Smooth muscle cell (in vitro differentiated cells): ENCODE results near the gene CLPSL2. TPM values are rescaled to one million over a fixed set of nuclear protein-coding genes. Genes with fewer than 3 reads are reported as not detected.
A peak's percentile ranks its signal among the peaks of the same experiment; 100 is the strongest.
"Not testable (repeated sequence)": the region's sequence is repeated elsewhere in the genome, so short reads cannot be mapped to it uniquely, and the experiment has no call there.

Source experiments
- DNase-seq: peaks from one replicate; lab custom pipeline; 2025; ENCODE audit not compliant: unreplicated experiment; lab: John Stamatoyannopoulos, UW
- H2AFZ ChIP-seq: fragments of 200-600 bp; sonication (generic); 2 replicates; pipeline ENCODE4 v1.6.0; 2016; ENCODE audit warnings: antibody characterized with exemption, low read depth, mild to moderate bottlenecking
- H3F3A ChIP-seq: fragments of 200-600 bp; sonication (generic); 2 replicates; pipeline ENCODE4 v1.6.0; 2017; ENCODE audit warnings: antibody characterized with exemption, low read depth
- H3K27ac ChIP-seq: fragments of 200-600 bp; sonication (generic); 2 replicates; pipeline ENCODE4 v1.5.1; 2016; ENCODE audit warnings: low read depth, mild to moderate bottlenecking
- H3K27me3 ChIP-seq: fragments of 200-600 bp; sonication (generic); 2 replicates; pipeline ENCODE4 v1.6.1; 2016; ENCODE audit warnings: low read depth, mild to moderate bottlenecking
- H3K36me3 ChIP-seq: fragments of 200-600 bp; sonication (generic); 2 replicates; pipeline ENCODE4 v1.5.1; 2016; ENCODE audit warnings: low read depth
- H3K4me1 ChIP-seq: fragments of 200-600 bp; sonication (generic); 2 replicates; pipeline ENCODE4 v1.5.1; 2016; ENCODE audit warnings: low read depth
- H3K4me2 ChIP-seq: fragments of 200-600 bp; sonication (generic); 2 replicates; pipeline ENCODE4 v1.6.0; 2016; ENCODE audit warnings: mild to moderate bottlenecking
- H3K4me3 ChIP-seq: fragments of 200-600 bp; sonication (generic); 2 replicates; pipeline ENCODE4 v1.5.1; 2016; ENCODE audit warnings: mild to moderate bottlenecking
- H3K79me2 ChIP-seq: fragments of 200-600 bp; sonication (generic); 2 replicates; pipeline ENCODE4 v1.6.0; 2016; ENCODE audit warnings: low read depth, mild to moderate bottlenecking
- H3K9ac ChIP-seq: fragments of 200-600 bp; sonication (generic); 2 replicates; pipeline ENCODE4 v1.6.0; 2016; ENCODE audit warnings: low read depth
- H3K9me3 ChIP-seq: fragments of 200-600 bp; sonication (generic); replicated peaks from 2 replicates; pipeline ENCODE4 v1.5.1; 2016; ENCODE audit warnings: low read depth
- H4K20me1 ChIP-seq: fragments of 200-600 bp; sonication (generic); 2 replicates; pipeline ENCODE4 v1.6.0; 2016; ENCODE audit warnings: low read depth
- CTCF ChIP-seq: fragments of 200-600 bp; sonication (generic); IDR thresholded peaks from 2 replicates; pipeline ENCODE4 v1.5.1; 2017; ENCODE audit warnings: borderline replicate concordance, mild to moderate bottlenecking, antibody characterized with exemption; ENCODE audit not compliant: insufficient read depth, poor library complexity, severe bottlenecking
- WGBS: methylation state at CpG from one replicate; pipeline ENCODE4 v1.1.7; 2016; ENCODE audit warnings: low lambda C conversion rate; 5-methylcytosine and 5-hydroxymethylcytosine counted together
- polyA plus RNA-seq: library from polyadenylated mRNA; unstranded; fragments of >200 nt; fragmentation: Nextera tagmentation; extraction: Ambion mirVana; gene quantifications from 2 replicates; pipeline ENCODE4 v1.2.1, GENCODE V29; 2016
- total RNA-seq: library from RNA; depleted of rRNA; stranded (reverse); fragments of >200 nt; gene quantifications from 2 replicates; pipeline ENCODE4 v1.2.3, GENCODE V29; 2014

The CLPSL2 gene
- total and polyA plus RNA-seq, 2 experiments from 2014 or later = 2.0 TPM; not detected in 1

GRCh38 chr6:35731414-35731735, 45.0 kb upstream of the CLPSL2 start:
- Histone ChIP-seq H3K27ac (peak overlapping the region; percentile 70), H3K9ac (peak overlapping the region; percentile 80), H4K20me1 (no peaks in the 10 kb centered on the region), H3K27me3 (no peaks in the 10 kb centered on the region), H3K4me1 (peaks cover 24% of the 10 kb centered on the region), H3K36me3 (no peaks in the 10 kb centered on the region), H3K4me2 (peak overlapping the region; percentile 99), H3K4me3 (peak overlapping the region; percentile 92), H2AFZ (peak overlapping the region; percentile 97), H3K79me2 (no peaks in the 10 kb centered on the region), H3K9me3 (no peaks in the 10 kb centered on the region), H3F3A (no peaks in the 10 kb centered on the region)
- WGBS = 2% methylated on average over 17 of the region's 23 CpGs
- TF ChIP-seq CTCF = no peak
- DNase-seq = peak; percentile 78

- Histone ChIP-seq H2AFZ (peak overlapping the region; percentile 97), H3K4me2 (peak overlapping the region; percentile 99), H3K9me3 (no peaks in the 10 kb centered on the region), H3K27me3 (no peaks in the 10 kb centered on the region), H3K79me2 (no peaks in the 10 kb centered on the region), H3K4me3 (peak overlapping the region; percentile 92), H3F3A (no peaks in the 10 kb centered on the region), H3K9ac (peak overlapping the region; percentile 80), H3K27ac (peak overlapping the region; percentile 70), H3K36me3 (no peaks in the 10 kb centered on the region), H4K20me1 (no peaks in the 10 kb centered on the region), H3K4me1 (peaks cover 19% of the 10 kb centered on the region)
- peak; percentile 71 for DNase-seq
- WGBS = 1% methylated on average over 17 of the region's 61 CpGs
- no peak for TF ChIP-seq CTCF
These were observed 44.5 kb upstream of the CLPSL2 start for GRCh38 chr6:35731736-35732532.

GRCh38 chr6:35733633-35734032, 42.8 kb upstream of the CLPSL2 start:
- no peaks in the 10 kb centered on the region for H3K9me3 ChIP-seq
- H3K4me1 ChIP-seq = peaks cover 19% of the 10 kb centered on the region
- H3K79me2 ChIP-seq = no peaks in the 10 kb centered on the region
- 94% methylated on average over 8 of the region's 8 CpGs for WGBS
- H3K36me3 ChIP-seq = no peaks in the 10 kb centered on the region
- H3F3A ChIP-seq = no peaks in the 10 kb centered on the region
- no peak overlapping the region for H3K4me3 ChIP-seq
- no peaks in the 10 kb centered on the region for H4K20me1 ChIP-seq
- H3K9ac ChIP-seq = no peak overlapping the region
- no peak overlapping the region for H3K27ac ChIP-seq
- DNase-seq = no peak
- H3K4me2 ChIP-seq = no peak overlapping the region
- H2AFZ ChIP-seq = no peak overlapping the region
- TF ChIP-seq CTCF = no peak
- no peaks in the 10 kb centered on the region for H3K27me3 ChIP-seq

GRCh38 chr6:35734319-35734718, 42.1 kb upstream of the CLPSL2 start:
- not testable (repeated sequence) for H3K27me3 ChIP-seq, H3K36me3 ChIP-seq, H3K4me3 ChIP-seq, H3F3A ChIP-seq, H3K9ac ChIP-seq, H3K9me3 ChIP-seq, H3K4me2 ChIP-seq, H2AFZ ChIP-seq, H4K20me1 ChIP-seq, H3K79me2 ChIP-seq, H3K27ac ChIP-seq, DNase-seq
- WGBS = 92% methylated on average over 12 of the region's 12 CpGs
- H3K4me1 ChIP-seq = peaks cover 26% of the 10 kb centered on the region
